ENCODE results near the gene ZNF619. TPM values are rescaled to one million over a fixed set of nuclear protein-coding genes. Genes with fewer than 3 reads are reported as not detected.
A peak's percentile ranks its signal among the peaks of the same experiment; 100 is the strongest.

Gene ZNF619
- total and polyA plus RNA-seq, 2 of the 13 experiments (the other 11 are each of a cell fraction or from before 2014, with no cell fraction given), result 0.83 to 5.2 TPM

DNA sequence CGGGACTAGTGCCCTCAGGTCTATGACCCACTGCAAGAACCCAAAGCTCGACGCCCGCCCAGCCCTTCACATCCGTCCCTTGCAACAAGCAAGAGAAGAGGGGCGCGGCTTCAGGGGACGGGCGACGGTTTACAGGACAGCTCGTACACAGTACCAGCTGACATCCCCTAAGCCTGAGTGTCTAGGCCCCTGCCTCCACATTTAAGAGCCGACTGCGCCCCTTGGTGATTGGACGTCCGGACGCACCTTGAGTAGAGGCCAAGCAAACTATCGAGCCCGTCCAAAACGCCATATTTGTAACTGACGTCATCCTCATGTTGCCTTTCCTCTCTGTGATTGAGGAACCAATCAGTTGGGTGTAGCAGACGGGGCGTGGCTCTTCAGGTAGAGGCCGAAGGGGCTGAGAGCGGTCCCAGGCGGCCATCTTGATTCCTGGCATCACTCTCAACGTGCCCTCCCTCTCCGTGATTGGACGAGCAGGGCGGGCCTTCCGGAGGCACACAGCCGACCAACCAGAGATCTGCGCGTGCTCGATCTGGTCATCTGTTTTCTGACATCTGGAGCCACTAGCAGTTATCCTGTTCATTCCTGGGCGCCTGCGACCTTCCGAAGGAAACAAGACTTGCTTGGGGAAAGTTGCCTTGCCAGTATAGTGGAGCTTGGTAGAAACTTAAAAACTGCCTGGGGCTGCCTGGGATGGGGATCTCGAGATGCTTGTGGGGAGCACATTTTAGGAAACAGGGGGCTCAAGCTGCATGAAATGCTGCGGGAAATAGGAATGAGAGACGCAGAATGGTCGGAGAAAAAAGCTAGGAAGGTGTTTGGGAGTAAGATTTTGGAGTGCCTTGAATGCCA is 23.8 kb upstream of the ZNF619 start (continued):
- TF ChIP-seq, protein P1, sequence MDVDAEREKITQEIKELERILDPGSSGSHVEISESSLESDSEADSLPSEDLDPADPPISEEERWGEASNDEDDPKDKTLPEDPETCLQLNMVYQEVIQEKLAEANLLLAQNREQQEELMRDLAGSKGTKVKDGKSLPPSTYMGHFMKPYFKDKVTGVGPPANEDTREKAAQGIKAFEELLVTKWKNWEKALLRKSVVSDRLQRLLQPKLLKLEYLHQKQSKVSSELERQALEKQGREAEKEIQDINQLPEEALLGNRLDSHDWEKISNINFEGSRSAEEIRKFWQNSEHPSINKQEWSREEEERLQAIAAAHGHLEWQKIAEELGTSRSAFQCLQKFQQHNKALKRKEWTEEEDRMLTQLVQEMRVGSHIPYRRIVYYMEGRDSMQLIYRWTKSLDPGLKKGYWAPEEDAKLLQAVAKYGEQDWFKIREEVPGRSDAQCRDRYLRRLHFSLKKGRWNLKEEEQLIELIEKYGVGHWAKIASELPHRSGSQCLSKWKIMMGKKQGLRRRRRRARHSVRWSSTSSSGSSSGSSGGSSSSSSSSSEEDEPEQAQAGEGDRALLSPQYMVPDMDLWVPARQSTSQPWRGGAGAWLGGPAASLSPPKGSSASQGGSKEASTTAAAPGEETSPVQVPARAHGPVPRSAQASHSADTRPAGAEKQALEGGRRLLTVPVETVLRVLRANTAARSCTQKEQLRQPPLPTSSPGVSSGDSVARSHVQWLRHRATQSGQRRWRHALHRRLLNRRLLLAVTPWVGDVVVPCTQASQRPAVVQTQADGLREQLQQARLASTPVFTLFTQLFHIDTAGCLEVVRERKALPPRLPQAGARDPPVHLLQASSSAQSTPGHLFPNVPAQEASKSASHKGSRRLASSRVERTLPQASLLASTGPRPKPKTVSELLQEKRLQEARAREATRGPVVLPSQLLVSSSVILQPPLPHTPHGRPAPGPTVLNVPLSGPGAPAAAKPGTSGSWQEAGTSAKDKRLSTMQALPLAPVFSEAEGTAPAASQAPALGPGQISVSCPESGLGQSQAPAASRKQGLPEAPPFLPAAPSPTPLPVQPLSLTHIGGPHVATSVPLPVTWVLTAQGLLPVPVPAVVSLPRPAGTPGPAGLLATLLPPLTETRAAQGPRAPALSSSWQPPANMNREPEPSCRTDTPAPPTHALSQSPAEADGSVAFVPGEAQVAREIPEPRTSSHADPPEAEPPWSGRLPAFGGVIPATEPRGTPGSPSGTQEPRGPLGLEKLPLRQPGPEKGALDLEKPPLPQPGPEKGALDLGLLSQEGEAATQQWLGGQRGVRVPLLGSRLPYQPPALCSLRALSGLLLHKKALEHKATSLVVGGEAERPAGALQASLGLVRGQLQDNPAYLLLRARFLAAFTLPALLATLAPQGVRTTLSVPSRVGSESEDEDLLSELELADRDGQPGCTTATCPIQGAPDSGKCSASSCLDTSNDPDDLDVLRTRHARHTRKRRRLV (CRISPR knock-in tag; IDR thresholded peaks at IDR 0.05), result 0 out of 2 replicates have a peak, but pooled peaks have one; percentile 15
- TF ChIP-seq ZNF782 (CRISPR knock-in tag; IDR thresholded peaks at IDR 0.05; ENCODE audit: borderline replicate concordance), result no peak
- peak; percentile 74; the same call in 1 of the 2 replicates for TF ChIP-seq ZIK1 (CRISPR knock-in tag; IDR thresholded peaks at IDR 0.05; ENCODE audit: borderline replicate concordance, low read depth)
- TF ChIP-seq PHF8 (CRISPR knock-in tag; IDR thresholded peaks at IDR 0.05), result peak; percentile 86
- 0 out of 2 replicates have a peak, but pooled peaks have one; percentile 67 for TF ChIP-seq ARHGAP35 (CRISPR knock-in tag; IDR thresholded peaks at IDR 0.05; ENCODE audit: borderline replicate concordance)
- TF ChIP-seq HNF4A (CRISPR knock-in tag; IDR thresholded peaks at IDR 0.05), result 0 out of 2 replicates have a peak, but pooled peaks have one; percentile 16
- TF ChIP-seq BORCS8-MEF2B (CRISPR knock-in tag; IDR thresholded peaks at IDR 0.05), result peak; percentile 55
- peak; percentile 36; the same call in 1 of the 2 replicates for TF ChIP-seq PAXIP1 (CRISPR knock-in tag; conservative IDR thresholded peaks at IDR 0.05)
- peak; percentile 87 for TF ChIP-seq ZFP91 (CRISPR knock-in tag; IDR thresholded peaks at IDR 0.05; ENCODE audit: borderline replicate concordance)
- 0 out of 2 replicates have a peak, but pooled peaks have one; percentile 12 for TF ChIP-seq ZNF878 (CRISPR knock-in tag; IDR thresholded peaks at IDR 0.05)
- TF ChIP-seq ZBTB3 (CRISPR knock-in tag; IDR thresholded peaks at IDR 0.05; ENCODE audit: borderline replicate concordance, low read depth), result 0 out of 2 replicates have a peak, but pooled peaks have one; percentile 55
- 0 out of 2 replicates have a peak, but pooled peaks have one; percentile 46 for TF ChIP-seq AHR (CRISPR knock-in tag; IDR thresholded peaks at IDR 0.05)
- TF ChIP-seq EZH2 (conservative IDR thresholded peaks at IDR 0.05; ENCODE audit: low read depth, low read length), result no peak
- TF ChIP-seq SAP130 (CRISPR knock-in tag; IDR thresholded peaks at IDR 0.05; ENCODE audit: low read depth), result peak; percentile 91
- TF ChIP-seq DMAP1 (CRISPR knock-in tag; IDR thresholded peaks at IDR 0.05), result peak; percentile 67
- TF ChIP-seq, protein P2, sequence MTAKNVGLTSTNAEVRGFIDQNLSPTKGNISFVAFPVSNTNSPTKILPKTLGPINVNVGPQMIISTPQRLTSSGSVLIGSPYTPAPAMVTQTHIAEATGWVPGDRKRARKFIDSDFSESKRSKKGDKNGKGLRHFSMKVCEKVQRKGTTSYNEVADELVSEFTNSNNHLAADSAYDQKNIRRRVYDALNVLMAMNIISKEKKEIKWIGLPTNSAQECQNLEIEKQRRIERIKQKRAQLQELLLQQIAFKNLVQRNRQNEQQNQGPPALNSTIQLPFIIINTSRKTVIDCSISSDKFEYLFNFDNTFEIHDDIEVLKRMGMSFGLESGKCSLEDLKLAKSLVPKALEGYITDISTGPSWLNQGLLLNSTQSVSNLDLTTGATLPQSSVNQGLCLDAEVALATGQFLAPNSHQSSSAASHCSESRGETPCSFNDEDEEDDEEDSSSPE (CRISPR knock-in tag; IDR thresholded peaks at IDR 0.05), result no peak; the same call in 1 of the 2 replicates

Measured in HepG2 (cell line).